ENCODE data around the gene PTPN6. TPM values are rescaled to one million over a fixed set of nuclear protein-coding genes. Genes with fewer than 3 reads are reported as not detected.

The PTPN6 gene
- total RNA-seq, 2 donors from 2014 or later, result 13.0 to 18.9 TPM

DNA sequence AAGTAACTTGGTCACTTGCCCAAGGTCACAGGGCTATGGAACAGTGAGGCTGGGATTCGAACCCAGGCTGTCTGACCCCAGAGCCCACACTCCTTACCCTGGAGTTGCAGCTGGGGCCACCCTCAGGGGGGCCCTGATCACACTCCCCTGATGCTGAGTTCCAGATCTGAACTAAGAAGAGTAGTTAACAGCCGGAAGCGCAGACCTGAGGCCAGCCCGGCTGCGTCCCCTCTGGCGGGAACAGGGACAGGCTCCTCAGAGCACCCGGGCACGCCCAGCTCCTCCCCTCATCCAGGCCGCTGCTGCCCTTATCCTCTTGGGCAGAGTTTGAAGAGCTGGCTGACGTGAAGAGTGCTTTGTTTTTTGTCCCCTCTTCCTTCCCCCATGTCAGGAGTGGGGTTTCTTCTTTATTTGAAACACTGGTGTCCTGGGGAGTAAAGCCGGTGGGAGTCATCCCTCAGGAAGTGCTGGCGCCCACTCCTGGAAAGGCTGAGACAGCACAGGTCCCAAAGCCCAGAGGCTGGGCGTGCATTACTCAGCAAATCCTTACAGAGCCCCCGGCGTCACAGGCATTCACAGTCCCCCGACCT is 10.6 kb downstream of the PTPN6 start:
- intact Hi-C loops (cut with DNase I), result loop anchor here in 1 of 2 donors (2.0 kb wide), 1 partner anchor 17 kb away; the partner anchor contains the start of gene C12orf57
- DNase-seq (peak; percentile 77), ATAC-seq (peak; percentile 38 to 50)

DNA sequence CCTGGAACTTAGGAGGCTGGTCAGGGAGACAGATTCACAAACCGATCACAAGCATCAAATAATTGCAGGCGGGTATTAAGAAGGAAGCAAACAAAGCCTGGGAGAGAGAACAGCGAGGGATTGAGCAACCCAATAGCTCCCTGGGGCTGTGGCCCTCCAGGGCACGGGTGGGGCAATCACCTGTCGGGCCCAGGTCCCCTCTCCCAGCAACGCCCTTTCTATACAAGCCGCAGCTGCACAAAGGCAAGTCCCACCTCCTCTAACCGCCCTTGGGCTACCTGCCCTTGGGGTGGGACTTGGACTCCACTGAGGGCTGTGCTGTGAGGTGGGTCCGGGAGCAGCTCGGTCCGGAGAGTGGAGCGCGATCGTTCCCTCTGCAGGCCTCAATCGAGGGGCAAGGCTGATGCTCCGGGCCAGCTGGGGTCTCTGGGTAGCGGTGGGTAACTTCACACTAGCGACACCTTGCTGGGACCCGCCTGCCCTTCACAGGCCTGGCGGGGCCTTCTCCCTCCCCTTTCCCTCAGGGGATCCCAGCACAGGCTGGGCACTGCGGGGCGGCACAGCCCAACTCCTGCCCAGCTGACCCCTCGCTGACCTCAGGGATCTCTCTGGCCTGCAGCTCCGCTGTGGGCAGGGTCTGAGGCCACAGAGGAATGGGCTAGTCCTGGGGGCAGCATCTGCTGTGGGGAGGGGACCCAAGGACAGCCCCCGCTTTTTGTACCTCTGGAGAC is 11.3 kb downstream of the PTPN6 start:
- no peak for ATAC-seq
- intact Hi-C loops (cut with DNase I), result no loop called here

DNA sequence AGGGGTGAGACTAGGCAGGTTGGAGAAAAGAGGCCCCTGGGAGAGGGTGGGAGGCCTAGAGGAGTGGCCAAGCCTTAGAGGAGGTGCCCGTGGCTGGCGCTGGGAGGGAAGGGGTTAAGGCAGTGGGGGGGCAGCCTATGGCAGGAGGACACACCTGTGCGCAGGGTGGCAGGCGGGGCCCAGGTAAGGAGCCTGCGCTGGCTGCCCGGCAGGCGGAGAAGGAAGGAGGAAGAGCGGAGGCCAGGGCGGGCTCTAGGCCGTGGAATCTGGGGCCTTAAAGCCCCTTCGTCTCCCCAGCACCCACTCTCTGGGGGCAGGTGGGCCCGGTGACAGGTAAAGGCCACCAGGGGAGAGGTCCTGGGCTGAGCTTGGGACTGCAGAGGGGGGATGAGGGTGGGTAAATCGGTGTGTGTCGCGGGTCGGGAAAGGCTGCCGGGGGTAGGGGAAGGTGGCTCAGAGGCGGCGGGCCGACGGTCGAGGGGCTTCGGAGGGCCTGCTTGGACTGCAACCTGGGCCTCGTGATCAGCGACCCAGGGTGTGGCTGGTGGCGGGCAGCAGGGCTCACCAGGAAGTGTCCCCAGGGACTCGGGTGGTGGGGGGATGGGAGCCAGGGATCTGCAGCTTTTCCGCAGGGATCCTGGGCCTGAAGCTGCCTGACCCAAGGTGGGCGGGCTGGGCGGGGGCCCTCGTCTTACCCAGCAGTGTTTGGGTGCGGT is 12.0 kb downstream of the PTPN6 start:
- no peak for ATAC-seq
- intact Hi-C loops (cut with DNase I), result no loop called here
- no peak for DNase-seq

More for the DNA sequence above, 11.3 kb downstream of the PTPN6 start:
- DNase-seq, result peak; percentile 31

DNA sequence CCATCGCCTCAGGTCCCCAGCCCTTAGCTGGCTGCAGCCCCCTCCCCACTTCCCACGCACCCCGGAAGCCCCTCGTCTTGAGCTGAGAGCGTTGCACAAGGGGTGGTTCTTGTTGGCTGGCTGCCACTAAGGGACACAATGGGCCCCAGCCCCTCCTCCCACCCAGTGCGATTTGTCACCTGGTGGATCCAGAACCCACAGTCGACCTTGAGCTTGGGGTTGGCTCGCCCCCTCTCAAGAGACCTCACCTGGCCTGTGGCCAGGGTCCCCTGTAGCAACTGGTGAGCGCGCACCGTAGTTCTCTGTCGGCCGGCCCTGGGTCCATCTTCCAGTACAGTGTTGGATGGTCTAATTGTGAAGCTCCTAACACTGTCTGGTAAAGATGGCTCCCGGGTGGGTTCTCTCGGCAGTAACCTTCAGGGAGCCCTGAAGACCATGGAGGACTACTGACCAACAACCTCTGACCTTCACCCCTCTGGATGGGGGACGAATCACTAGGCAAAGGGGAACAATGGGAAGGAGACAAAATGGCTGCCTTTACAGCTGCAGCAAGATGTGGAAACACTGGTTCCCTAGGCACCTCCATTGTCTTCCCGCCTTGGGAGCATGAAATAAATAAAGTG is 12.7 kb downstream of the PTPN6 start:
- peak; percentile 33 for DNase-seq
- no peak for ATAC-seq
- intact Hi-C loops (cut with DNase I), result loop anchor here in 1 of 2 donors (2.0 kb wide), 1 partner anchor 41 kb away; no protein-coding TSS in a partner anchor

DNA sequence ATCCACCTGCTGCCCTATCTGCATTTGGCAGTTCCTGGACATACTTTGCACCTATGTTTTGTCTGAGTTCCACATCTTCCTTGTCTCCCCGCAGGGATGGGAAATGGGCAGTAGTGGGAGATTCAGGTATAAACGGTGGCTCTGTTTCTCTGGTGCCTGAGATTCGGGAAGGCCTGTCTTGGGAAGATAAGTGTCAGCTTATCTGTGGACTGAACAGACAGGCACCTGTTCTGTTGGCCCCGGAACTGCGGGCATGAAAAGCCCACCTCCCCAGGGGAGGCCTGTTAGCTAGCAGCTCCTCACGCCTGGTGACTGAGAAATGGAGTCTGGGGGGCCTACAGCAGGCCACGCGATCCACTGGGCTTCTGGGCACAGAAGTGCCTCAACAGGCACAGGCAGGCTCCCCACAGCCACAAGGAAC is 13.5 kb downstream of the PTPN6 start:
- ATAC-seq (no peak), DNase-seq (no peak)
- intact Hi-C loops (cut with DNase I), result loop anchor here in 1 of 2 donors (2.0 kb wide), 1 partner anchor 42 kb away; no protein-coding TSS in a partner anchor

DNA sequence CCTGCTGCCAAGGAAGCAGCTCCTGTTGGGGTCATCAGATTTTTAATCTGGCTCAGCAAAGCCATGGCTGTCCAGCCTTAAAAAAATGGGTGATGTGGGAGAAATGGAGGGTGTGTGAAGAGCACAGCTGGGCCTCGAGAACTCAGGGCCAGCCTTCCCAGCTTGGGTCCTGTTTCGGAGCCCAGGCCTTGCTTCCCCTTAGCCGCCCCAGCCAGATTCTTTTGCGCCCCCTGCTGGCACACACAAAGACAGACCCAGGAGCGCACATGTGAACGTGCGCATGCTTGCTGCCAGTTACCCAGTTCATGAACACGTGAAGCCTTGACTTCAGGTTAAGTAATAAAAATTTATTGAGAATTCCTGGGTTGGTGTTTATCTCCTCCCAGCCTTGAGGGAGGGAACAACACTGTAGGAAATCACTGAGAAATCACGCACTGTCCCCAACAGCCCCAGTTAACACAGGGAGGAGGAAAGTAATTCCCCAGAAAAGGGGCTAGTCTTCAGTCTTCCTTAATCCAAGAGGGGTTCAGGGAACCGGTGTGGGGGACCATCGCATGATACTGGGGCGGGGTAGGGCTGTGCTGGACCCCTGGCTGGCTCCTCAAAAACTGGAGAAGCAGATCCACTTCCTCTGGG is 14.0 kb downstream of the PTPN6 start:
- ATAC-seq (peak; percentile 69 to 76), DNase-seq (peak; percentile 91)
- intact Hi-C loops (cut with DNase I), result loop anchor here in 1 of 2 donors (2.0 kb wide), 1 partner anchor 42 kb away; no protein-coding TSS in a partner anchor

DNA sequence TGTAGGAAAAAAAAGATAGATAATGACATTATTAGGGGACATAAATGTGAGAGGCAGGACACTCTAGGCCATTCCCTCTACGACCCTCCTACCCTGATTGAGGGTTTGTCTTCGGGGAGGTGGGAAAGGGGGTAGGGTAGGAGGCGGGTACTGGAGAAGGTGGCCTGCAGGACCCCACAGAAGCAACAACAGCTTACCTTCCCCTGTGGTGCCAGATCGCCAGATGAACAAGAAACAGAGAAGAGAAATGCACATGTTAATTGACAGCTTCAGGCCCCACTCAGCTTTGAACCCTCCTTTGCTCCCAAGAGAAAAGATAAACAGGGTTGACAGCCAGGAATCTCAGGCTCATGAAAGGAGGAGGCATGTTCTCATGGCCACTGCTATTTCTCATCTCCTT is 14.6 kb downstream of the PTPN6 start:
- intact Hi-C loops (cut with DNase I), result loop anchor here in 1 of 2 donors (2.0 kb wide), 1 partner anchor 43 kb away; no protein-coding TSS in a partner anchor
- DNase-seq, result peak; percentile 5
- ATAC-seq, result no peak

DNA sequence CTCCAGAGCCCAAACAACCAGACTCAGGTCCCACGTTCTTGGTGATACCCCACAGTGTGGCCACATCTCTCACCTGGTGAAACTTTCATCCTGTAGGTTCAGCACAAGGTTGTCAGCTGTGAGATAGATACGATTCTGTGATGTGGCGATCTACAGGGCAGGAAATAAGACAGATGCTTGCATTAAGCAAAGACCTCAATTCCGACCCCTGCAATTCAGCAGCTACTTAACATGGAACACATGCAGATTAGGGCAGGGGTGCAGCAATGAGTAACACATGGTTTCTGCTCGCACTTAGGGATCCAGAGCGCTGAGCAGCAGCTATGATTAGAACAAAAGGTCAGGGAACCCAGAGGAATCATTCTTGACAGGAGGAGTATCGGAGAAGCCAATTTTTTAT is 15.2 kb downstream of the PTPN6 start:
- DNase-seq (peak; percentile 1), ATAC-seq (no peak)
- intact Hi-C loops (cut with DNase I), result no loop called here

DNA sequence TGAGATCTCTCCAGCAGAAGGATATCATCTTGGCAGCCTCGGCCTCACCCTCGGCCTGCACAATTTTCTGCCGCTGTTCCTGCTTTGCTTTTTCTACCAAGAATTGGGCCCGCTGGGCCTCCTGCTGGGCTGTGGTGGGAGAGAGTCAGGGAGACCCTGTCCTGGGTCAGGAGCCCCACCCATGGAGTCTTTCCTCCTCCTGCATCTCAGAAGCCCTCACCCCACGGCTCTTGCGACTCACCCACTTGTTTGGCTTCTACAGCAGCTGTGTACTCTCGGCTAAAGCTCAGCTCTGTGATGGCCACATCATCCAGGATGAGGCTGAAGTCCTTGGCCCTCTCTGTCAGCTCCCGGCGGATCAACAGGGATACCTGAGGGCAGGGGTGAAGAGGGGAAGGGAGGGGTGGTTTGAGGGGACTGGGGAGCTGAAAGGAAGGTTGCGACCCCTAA is 16.5 kb downstream of the PTPN6 start:
- peak; percentile 14 for DNase-seq
- ATAC-seq, result no peak
- intact Hi-C loops (cut with DNase I), result no loop called here

DNA sequence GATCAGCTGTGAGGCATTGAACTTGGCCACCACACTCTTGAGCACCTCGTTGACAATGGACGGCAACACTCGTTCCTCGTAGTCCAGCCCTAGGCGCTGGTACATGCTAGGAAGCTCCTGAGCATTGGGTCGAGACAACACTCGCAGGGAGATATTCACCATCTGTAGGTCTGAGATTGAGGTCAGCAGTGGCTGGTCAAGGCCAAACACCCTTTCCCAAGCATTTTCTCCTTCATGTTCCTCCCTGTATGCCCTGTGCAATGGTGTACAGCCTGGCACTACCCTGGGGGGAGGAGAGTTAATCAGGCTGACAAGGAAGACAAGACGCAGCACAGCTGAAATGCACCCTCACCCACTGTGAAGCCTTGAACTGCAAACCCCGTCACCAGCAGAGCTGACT is 17.3 kb downstream of the PTPN6 start:
- intact Hi-C loops (cut with DNase I), result no loop called here
- ATAC-seq (no peak), DNase-seq (peak; percentile 16)

DNA sequence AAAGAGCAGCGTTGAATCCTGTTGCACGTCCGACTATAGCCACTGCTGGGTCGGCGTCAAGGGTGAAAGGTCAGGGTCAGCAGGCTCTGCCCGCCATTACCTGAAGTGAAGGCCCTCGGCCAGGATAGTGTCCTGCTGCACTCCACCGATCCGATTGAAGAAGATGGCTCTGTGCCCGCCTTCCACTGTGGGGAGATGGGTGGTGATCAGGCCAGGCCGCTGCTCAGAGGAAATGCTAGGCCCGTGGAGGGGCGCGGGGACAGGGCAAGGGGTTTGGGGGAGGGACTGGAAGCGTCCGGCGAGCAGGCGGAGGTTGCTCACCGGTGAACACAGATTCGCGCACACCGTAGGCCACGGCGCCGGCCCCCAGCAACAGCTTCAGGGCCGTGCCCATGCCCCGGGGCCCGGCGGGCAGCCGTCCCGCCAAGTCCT is 19.0 kb downstream of the PTPN6 start:
- ATAC-seq (peak; percentile 30 to 39), DNase-seq (peak; percentile 49)
- intact Hi-C loops (cut with DNase I), result no loop called here

DNA sequence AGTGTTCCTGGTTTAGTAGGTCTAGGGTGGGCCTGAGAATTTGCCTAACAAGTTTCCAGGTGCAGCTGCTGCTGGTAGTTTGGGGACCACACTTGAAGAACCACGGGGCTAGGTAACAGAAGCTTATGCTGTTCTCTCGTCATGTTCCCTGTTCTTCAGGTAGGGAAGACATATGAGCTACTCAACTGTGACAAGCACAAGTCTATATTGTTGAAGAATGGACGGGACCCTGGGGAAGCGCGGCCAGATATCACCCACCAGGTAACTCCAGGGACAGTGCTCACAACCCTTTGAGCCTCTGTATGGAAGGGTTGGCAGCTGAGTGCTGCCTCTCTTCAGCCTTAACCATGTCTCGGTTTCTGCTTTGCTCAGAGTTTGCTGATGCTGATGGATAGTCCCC is 23.0 kb downstream of the PTPN6 start:
- DNase-seq, result no peak
- intact Hi-C loops (cut with DNase I), result no loop called here
- no peak for ATAC-seq

DNA sequence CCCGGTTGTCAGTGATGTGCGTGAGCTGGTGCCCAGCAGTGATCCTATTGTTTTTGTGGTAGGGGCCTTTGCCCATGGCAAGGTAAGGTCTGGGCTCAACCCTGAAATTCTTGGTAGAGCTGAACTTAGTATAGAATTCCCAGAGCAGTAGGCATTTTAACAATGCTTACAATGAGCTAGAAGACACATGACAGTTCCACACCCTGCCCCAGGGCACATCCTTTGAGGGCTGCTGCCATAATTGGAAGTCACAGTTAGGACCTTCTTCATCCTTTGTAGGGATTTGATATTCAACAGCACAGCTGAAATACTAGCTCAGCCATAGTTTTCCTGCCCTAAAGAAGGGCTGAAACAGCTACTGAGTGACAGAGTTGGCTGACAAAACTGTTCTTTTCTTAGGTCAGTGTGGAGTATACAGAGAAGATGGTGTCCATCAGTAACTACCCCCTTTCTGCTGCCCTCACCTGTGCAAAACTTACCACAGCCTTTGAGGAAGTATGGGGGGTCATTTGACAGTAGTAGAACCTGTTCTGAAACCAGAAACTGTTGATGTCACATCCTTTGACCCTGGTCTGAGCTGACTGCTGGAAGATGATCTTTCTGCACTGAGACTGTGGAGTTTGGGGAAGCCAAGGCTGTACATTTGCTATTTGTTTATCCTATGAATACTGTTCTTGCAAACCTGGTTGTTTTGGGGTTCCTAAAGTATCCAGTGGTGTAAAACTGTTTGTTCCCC is 24.3 kb downstream of the PTPN6 start:
- intact Hi-C loops (cut with DNase I), result no loop called here
- no peak for ATAC-seq
- DNase-seq, result no peak

DNA sequence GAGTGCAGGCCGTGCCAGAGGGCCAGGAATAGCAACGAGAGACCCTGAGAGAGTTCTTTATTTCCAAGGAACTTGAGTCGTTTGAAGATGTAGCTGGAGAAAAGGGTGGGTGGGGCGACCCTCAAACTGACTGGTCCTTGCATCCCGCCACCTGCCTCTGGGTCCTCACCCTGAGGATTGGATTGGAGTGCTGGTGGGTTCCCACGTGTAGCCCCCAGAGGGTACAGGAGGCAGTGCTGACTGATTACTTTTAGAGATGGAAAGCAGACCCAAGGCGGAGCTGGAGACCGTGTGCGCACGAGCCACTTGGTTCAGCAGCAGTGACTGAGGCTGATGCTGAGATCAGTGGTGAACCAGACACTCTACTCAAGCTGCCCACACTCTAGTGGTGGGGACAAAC is 26.5 kb downstream of the PTPN6 start:
- intact Hi-C loops (cut with DNase I), result no loop called here
- ATAC-seq, result no peak

DNA sequence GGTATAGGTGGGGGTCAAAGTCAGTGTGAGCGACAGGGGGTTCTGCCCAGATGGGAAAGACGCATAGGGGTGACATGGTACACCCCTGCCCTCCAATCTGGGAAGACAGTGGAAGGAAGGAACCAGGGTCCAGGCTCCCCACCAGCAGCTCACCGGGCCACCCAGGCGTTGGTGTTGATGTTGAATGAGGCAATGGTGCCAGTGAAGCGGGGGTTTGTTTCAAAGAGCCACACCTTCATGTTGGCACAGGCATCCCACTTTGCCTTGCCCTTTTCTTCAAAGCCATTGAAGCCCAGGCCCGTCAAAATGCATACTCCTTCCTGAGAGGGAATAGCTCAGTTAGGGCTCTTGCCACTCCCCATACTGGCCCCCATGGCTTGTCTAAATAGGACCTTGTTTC is 27.0 kb downstream of the PTPN6 start:
- intact Hi-C loops (cut with DNase I), result no loop called here
- ATAC-seq (no peak), DNase-seq (no peak)

More for the DNA sequence above, 26.5 kb downstream of the PTPN6 start:
- DNase-seq, result no peak

DNA sequence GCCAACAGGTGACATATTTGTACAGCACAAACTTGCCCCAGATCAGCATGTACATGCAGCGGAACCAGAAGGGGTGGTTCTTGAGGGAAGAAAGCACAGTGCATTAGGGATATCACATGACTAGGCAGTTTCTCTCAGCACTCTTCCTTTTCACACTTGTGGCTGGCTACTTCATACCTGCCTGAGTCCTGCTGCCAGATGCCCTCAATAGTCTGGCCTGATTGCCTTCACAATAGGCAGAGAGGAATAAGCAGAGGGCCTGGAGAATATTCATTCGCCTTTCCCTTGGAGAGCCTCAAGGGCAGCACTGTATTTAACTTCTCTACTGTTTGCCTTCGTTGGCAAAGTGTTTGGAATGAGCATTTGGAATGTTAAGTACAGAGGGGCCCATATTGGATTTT is 27.5 kb downstream of the PTPN6 start:
- peak in 1 of 2 donors; percentile 49 for ATAC-seq
- no peak for DNase-seq
- intact Hi-C loops (cut with DNase I), result no loop called here

DNA sequence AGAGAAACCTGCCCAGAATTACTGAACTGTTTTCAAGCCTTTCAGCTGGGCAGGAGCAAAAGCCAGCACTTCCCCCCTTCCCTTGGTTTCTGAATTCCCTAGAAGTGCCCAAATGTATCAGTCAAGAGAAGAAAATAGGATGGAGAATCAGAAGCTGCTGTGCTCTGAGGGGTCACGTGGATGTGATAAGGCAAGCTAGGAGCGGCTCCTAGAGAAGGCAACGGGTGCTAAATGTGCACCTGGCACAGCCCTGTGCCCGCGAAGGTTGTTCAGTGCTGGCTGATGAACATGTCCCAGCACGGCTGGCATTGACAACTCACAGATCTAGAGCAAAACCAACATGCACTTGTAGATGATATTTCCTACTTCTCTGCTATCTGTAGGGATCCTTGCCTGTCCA is 27.9 kb downstream of the PTPN6 start:
- intact Hi-C loops (cut with DNase I), result no loop called here
- DNase-seq (no peak), ATAC-seq (peak in 1 of 2 donors; percentile 43)

DNA sequence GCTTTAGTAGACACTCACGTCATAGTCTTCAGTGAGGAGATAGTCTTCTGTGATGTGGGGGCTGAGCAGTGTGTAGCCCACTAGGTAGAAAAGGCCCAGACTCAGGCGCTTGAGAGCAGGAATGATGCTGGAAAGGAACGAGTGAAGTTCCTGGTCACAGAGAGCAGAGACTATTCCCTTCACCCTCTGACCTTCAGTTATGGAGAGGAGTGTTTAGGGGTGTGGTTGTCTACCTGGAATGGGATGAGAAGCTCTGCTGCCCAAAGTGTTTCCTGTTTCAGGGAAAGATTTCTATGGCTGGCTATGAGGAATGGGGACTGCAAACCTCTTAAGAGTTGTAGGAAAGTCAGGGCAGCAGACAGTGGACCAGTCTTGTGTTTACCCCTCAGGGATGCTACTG is 28.3 kb downstream of the PTPN6 start:
- intact Hi-C loops (cut with DNase I), result no loop called here
- no peak for ATAC-seq
- no peak for DNase-seq
